H1 (cell line): ENCODE measurements around the gene TBX15. TPM values are rescaled to one million over a fixed set of nuclear protein-coding genes. Genes with fewer than 3 reads are reported as not detected.

ENCODE experiments used
- CTCF ChIA-PET: fragments of 300-600 bp; sonication (Branson Sonifier 250); formaldehyde crosslinking; loops from one replicate; lab custom pipeline; 2021; ENCODE audit not compliant: partially characterized antibody; lab: Charles Lee
- POLR2A ChIA-PET: fragments of 300-600 bp; sonication (Branson Sonifier 250); formaldehyde crosslinking; loops from one replicate; lab custom pipeline; 2021; ENCODE audit warnings: inconsistent platforms; ENCODE audit not compliant: partially characterized antibody; lab: Charles Lee
- DNase-seq, 2 experiments: peaks; one replicate each; pipeline versions ENCODE4 v3.0.0 to v3.0.0-alpha.2; 2010 to 2022; ENCODE audit warnings: low spot score in 2 of 2, low read depth in 1 of 2, mixed read lengths in 1 of 2
- FAIRE-seq: peaks from 2 replicates; lab custom pipeline; 2011; peaks lifted over from hg19 to GRCh38; lab: Jason Lieb, UNC
- H2AFZ ChIP-seq: 2 replicates; pipeline ENCODE4 v1.8.1; 2012; ENCODE audit warnings: low read length, inconsistent platforms
- H2AK5ac ChIP-seq: 2 replicates; pipeline ENCODE4 v1.6.1; 2013; ENCODE audit warnings: low read depth, low read length
- H2BK120ac ChIP-seq: replicated peaks from 2 replicates; pipeline ENCODE3; 2013; ENCODE audit warnings: low read depth, low read length, inconsistent platforms
- H2BK12ac ChIP-seq: 2 replicates; pipeline ENCODE4 v1.6.1; 2013; ENCODE audit warnings: low read depth, low read length
- H2BK15ac ChIP-seq: 2 replicates; pipeline ENCODE4 v1.6.1; 2013; ENCODE audit warnings: low read length
- H2BK20ac ChIP-seq: 2 replicates; pipeline ENCODE4 v1.6.1; 2013; ENCODE audit warnings: low read length
- H2BK5ac ChIP-seq: 2 replicates; pipeline ENCODE4 v1.6.1; 2013; ENCODE audit warnings: low read depth, low read length
- H3K14ac ChIP-seq: 2 replicates; pipeline ENCODE4 v1.6.1; 2013; ENCODE audit warnings: inconsistent platforms; ENCODE audit not compliant: insufficient read length
- H3K18ac ChIP-seq: 2 replicates; pipeline ENCODE4 v1.6.1; 2013; ENCODE audit warnings: low read length; ENCODE audit errors: extremely low read depth
- H3K23ac ChIP-seq: 2 replicates; pipeline ENCODE4 v1.6.1; 2013; ENCODE audit warnings: inconsistent platforms; ENCODE audit not compliant: insufficient read length
- H3K23me2 ChIP-seq: 2 replicates; pipeline ENCODE4 v1.6.1; 2013; ENCODE audit warnings: low read depth, low read length
- H3K27ac ChIP-seq: 2 replicates; pipeline ENCODE4 v1.6.1; 2011; ENCODE audit warnings: low read depth, low read length, inconsistent platforms
- H3K27me3 ChIP-seq, 4 experiments: replicated peaks in 1 of 4; 1 replicate in 1 of 4; 2 replicates in 3 of 4; pipeline versions ENCODE4 v1.6.1 to v1.8.1; 2011 to 2013; ENCODE audit warnings: low read length in 3 of 4, mild to moderate bottlenecking in 3 of 4, inconsistent platforms in 2 of 4, mixed read lengths in 2 of 4, moderate library complexity in 1 of 4; ENCODE audit not compliant: control insufficient read depth in 3 of 4, insufficient read depth in 3 of 4; ENCODE audit errors: extremely low read depth in 1 of 4
- H3K36me3 ChIP-seq, 4 experiments: 2 replicates each; pipeline versions ENCODE4 v1.6.1 to v1.8.1; 2011 to 2013; ENCODE audit warnings: mild to moderate bottlenecking in 4 of 4, low read length in 3 of 4, moderate library complexity in 2 of 4, control low read depth in 1 of 4, inconsistent platforms in 1 of 4; ENCODE audit not compliant: insufficient read depth in 4 of 4, control insufficient read depth in 2 of 4
- H3K4ac ChIP-seq: replicated peaks from 2 replicates; pipeline ENCODE3; 2013; ENCODE audit warnings: low read length, low read depth, mixed read lengths, inconsistent platforms; ENCODE audit not compliant: insufficient read length
- H3K4me1 ChIP-seq, 4 experiments: replicated peaks in 1 of 4; 1 replicate in 1 of 4; 2 replicates in 3 of 4; pipeline versions ENCODE4 v1.6.1 to v1.8.1; 2011 to 2013; ENCODE audit warnings: low read length in 3 of 4, inconsistent platforms in 2 of 4, mixed read lengths in 1 of 4; ENCODE audit not compliant: insufficient read depth in 4 of 4, control insufficient read depth in 3 of 4
- H3K4me2 ChIP-seq, 2 experiments: 2 replicates each; pipeline versions ENCODE4 v1.6.1 to v1.8.1; 2011 to 2013; ENCODE audit warnings: low read depth in 2 of 2, low read length in 2 of 2, control low read depth in 1 of 2, inconsistent platforms in 1 of 2, mild to moderate bottlenecking in 1 of 2; ENCODE audit not compliant: insufficient read depth in 1 of 2
- H3K4me3 ChIP-seq, 4 experiments: fragments of 200-600, 300-600 bp in 1 of 4; sonication (generic), shearing (Covaris generic), sonication (Bioruptor Twin) in 1 of 4; 2 replicates each; pipeline versions ENCODE4 v1.5.1 to v1.8.1; 2011 to 2016; ENCODE audit warnings: low read length in 4 of 4, low read depth in 3 of 4, control low read depth in 2 of 4, inconsistent platforms in 2 of 4, mild to moderate bottlenecking in 2 of 4, mixed read lengths in 1 of 4, moderate library complexity in 1 of 4; ENCODE audit not compliant: insufficient read depth in 2 of 4; ENCODE audit errors: extremely low read depth in 1 of 4
- H3K56ac ChIP-seq: replicated peaks from 2 replicates; pipeline ENCODE3; 2013; ENCODE audit warnings: low read depth, mild to moderate bottlenecking, mixed read lengths, low read length, inconsistent platforms; ENCODE audit not compliant: insufficient read length
- H3K79me1 ChIP-seq: 2 replicates; pipeline ENCODE4 v1.6.1; 2013; ENCODE audit warnings: low read depth, low read length, control low read depth
- H3K79me2 ChIP-seq, 2 experiments: 2 replicates each; pipeline versions ENCODE4 v1.6.1 to v1.8.1; 2012 to 2013; ENCODE audit warnings: low read length in 2 of 2, mild to moderate bottlenecking in 2 of 2, inconsistent platforms in 1 of 2; ENCODE audit not compliant: insufficient read depth in 2 of 2, control insufficient read depth in 1 of 2
- H3K9ac ChIP-seq, 4 experiments: replicated peaks in 1 of 4; 1 replicate in 1 of 4; 2 replicates in 3 of 4; pipeline versions ENCODE4 v1.6.1 to v1.8.1; 2011 to 2013; ENCODE audit warnings: low read depth in 3 of 4, low read length in 3 of 4, control low read depth in 2 of 4, mild to moderate bottlenecking in 2 of 4, moderate library complexity in 2 of 4, inconsistent platforms in 1 of 4; ENCODE audit errors: extremely low read depth in 1 of 4
- H3K9me3 ChIP-seq, 2 experiments: 2 replicates each; pipeline versions ENCODE4 v1.6.1 to v1.8.1; 2012 to 2013; ENCODE audit warnings: mild to moderate bottlenecking in 2 of 2, moderate library complexity in 2 of 2, control low read depth in 1 of 2, inconsistent platforms in 1 of 2, low read depth in 1 of 2, low read length in 1 of 2, mixed read lengths in 1 of 2; ENCODE audit not compliant: insufficient read depth in 2 of 2
- H4K20me1 ChIP-seq, 2 experiments: replicated peaks in 1 of 2; 2 replicates each; pipeline versions ENCODE3 to v1.8.1; 2011 to 2013; ENCODE audit warnings: inconsistent platforms in 2 of 2, low read length in 2 of 2, mild to moderate bottlenecking in 1 of 2; ENCODE audit not compliant: insufficient read depth in 2 of 2, control insufficient read depth in 1 of 2
- H4K5ac ChIP-seq: 2 replicates; pipeline ENCODE4 v1.6.1; 2013; ENCODE audit warnings: low read length, low read depth, mixed read lengths, inconsistent platforms; ENCODE audit not compliant: insufficient read length
- H4K8ac ChIP-seq: 2 replicates; pipeline ENCODE4 v1.8.0; 2013; ENCODE audit warnings: mild to moderate bottlenecking, moderate library complexity, low read length, inconsistent platforms; ENCODE audit not compliant: insufficient read depth; ENCODE audit errors: extremely low read depth
- H4K91ac ChIP-seq: replicated peaks from 2 replicates; pipeline ENCODE3; 2013; ENCODE audit warnings: low read length, mixed read lengths, inconsistent platforms; ENCODE audit not compliant: insufficient read length
- CBX8 ChIP-seq: fragments of 300-800, 300-1000 bp; sonication (generic); IDR thresholded peaks from 2 replicates; pipeline ENCODE4 v1.7.1; 2016; ENCODE audit warnings: low read depth, low read length, borderline replicate concordance
- GABPA ChIP-seq: IDR thresholded peaks from 2 replicates; pipeline ENCODE4 v1.6.1; 2011; ENCODE audit warnings: mild to moderate bottlenecking, low read length, moderate library complexity, borderline replicate concordance; ENCODE audit not compliant: insufficient read depth
- JUND ChIP-seq: IDR thresholded peaks from 2 replicates; pipeline ENCODE4 v1.6.1; 2011; ENCODE audit warnings: mild to moderate bottlenecking, improper control_type of control experiment, low read length
- NRF1 ChIP-seq: IDR thresholded peaks from 2 replicates; pipeline ENCODE4 v1.6.1; 2011; ENCODE audit warnings: mild to moderate bottlenecking, low read depth, low read length, improper control_type of control experiment
- RNF2 ChIP-seq: fragments of 200-900, 300-1000 bp; sonication (generic); IDR thresholded peaks from 2 replicates; pipeline ENCODE4 v1.7.1; 2016; ENCODE audit warnings: borderline replicate concordance, low read depth, mild to moderate bottlenecking, antibody characterized with exemption, low read length; ENCODE audit not compliant: poor library complexity, severe bottlenecking; ENCODE audit errors: missing control alignments
- WGBS, 2 experiments: shearing (Covaris generic) in 1 of 2; methylation state at CpG; one replicate each; pipeline versions ENCODE4 v1.1.6 to v1.1.7; 2013 to 2015; ENCODE audit warnings: low lambda C conversion rate in 2 of 2, mixed read lengths in 2 of 2, inconsistent platforms in 1 of 2, low coverage in 1 of 2, missing lambda C conversion rate in 1 of 2; ENCODE audit not compliant: insufficient replicate concordance in 2 of 2, insufficient coverage in 1 of 2, insufficient read length in 1 of 2; ENCODE audit errors: extremely low coverage in 1 of 2, missing lambda C conversion rate in 1 of 2; 5-methylcytosine and 5-hydroxymethylcytosine counted together
- polyA plus RNA-seq, 7 experiments: library from polyadenylated mRNA; depleted of rRNA in 3 of 7; stranded (reverse) in 5 of 7; unstranded in 2 of 7; fragments of >200 nt in 5 of 7; fragments of 200-250 nt in 2 of 7; gene quantifications; 1 replicate in 5 of 7; 2 replicates in 1 of 7; 4 replicates in 1 of 7; pipeline versions ENCODE4 v1.2.1 to v1.2.3, GENCODE V29; 2011 to 2013; ENCODE audit warnings: missing spikeins in 2 of 7, mixed read lengths in 2 of 7
- total RNA-seq: library from RNA; stranded (reverse); fragmentation: NEBNext Ultra II Directional; extraction: Animal tissue kit (Norgen Biotek cat#: 25700); gene quantifications from 2 replicates; pipeline ENCODE4 v1.2.1, GENCODE V29; 2021
- TF ChIP-seq, protein P1 (sequence below): IDR thresholded peaks from 2 replicates; pipeline ENCODE4 v1.6.1; 2011; ENCODE audit warnings: low read length, improper control_type of control experiment

TBX15 gene
- total and polyA plus RNA-seq, 2 of the 8 experiments (the other 6 are each of a cell fraction or from before 2014, with no cell fraction given): 0.14 to 0.24 TPM

DNA sequence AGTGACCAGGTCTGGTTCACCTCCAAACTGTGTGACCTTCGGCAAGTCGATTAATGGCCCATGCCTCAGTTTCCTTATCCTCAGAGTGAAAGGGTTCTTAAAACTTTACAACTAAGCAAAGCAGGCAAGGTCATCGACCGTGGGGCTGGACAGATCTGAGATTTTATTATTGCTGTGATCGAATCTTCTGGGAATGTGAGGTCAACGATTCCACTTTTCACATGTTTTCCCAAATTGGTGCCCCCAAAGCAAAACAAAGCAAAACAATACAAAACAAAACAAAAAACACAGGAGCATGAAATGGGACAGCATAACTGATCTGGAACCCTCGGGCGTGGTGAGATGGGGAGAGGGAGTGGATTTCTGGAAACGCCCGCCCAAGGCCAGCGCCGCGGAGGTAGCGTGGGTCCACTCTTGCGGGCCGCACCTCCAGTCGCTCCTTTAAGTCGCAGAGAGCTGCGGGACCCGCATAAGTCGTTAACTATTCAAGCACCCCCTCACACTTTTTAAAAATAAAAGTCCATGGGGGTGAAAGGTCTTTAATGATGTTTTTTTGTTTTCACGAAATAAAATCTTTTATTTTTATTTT, 4.2 kb upstream of the TBX15 start:
- Histone ChIP-seq H2BK20ac (peak overlapping the region; percentile 1; the same call in 1 of the 2 replicates), H3K27me3 (peaks cover 87 to 100% (median 100%) of the 10 kb centered on the region in 4 experiments), H3K4me1 (peaks cover 13 to 43% (median 20%) of the 10 kb centered on the region in 4 experiments), H4K91ac (no peak overlapping the region), H3K27ac (no peak overlapping the region), H2BK120ac (no peak overlapping the region), H4K5ac (no peak overlapping the region), H3K23ac (no peak overlapping the region), H3K18ac (peak overlapping the region; percentile 15; the same call in 1 of the 2 replicates), H3K79me1 (no peaks in the 10 kb centered on the region), H2BK15ac (no peak overlapping the region), H3K9me3 (no peaks in the 10 kb centered on the region), H3K4me3 (peak overlapping the region in 1 of 4 experiments; percentile 51; a peak in 2 of 8 replicates), H4K8ac (no peak overlapping the region), H2BK5ac (no peak overlapping the region), H3K4ac (no peak overlapping the region), H3K14ac (no peak overlapping the region), H2BK12ac (no peak overlapping the region), H2AK5ac (0 out of 2 replicates have a peak overlapping the region, but pooled peaks have one; percentile 25)
- no peak for FAIRE-seq
- WGBS, 2 experiments: 14% methylated on average over 22 of the region's 22 CpGs; no CpG with 5 or more reads in 1 of the 2 experiments
- TF ChIP-seq, protein P1, sequence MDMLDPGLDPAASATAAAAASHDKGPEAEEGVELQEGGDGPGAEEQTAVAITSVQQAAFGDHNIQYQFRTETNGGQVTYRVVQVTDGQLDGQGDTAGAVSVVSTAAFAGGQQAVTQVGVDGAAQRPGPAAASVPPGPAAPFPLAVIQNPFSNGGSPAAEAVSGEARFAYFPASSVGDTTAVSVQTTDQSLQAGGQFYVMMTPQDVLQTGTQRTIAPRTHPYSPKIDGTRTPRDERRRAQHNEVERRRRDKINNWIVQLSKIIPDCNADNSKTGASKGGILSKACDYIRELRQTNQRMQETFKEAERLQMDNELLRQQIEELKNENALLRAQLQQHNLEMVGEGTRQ: no peak
- TF ChIP-seq JUND: no peak
- no peak for TF ChIP-seq GABPA
- TF ChIP-seq CBX8: peak; percentile 52; the same call in 1 of the 2 replicates
- no peak for TF ChIP-seq NRF1
- TF ChIP-seq RNF2: peak; percentile 40
- TF ChIP-seq, all 59 proteins: peak for 2
- no peak overlapping the region for H2AFZ ChIP-seq
- peak overlapping the region; percentile 62 to 67 for H3K4me2 ChIP-seq
- no peak overlapping the region for H3K56ac ChIP-seq
- no peak for DNase-seq
- ChIA-PET CTCF (interaction anchor here (0.5 to 3.4 kb wide), 3 partner anchors 12 to 420 kb away, joined by 3 to 35 read pairs (median 7); no protein-coding TSS in a partner anchor), POLR2A (interaction anchor here (1.1 to 1.5 kb wide), 2 partner anchors 12 to 149 kb away, joined by 3 to 4 read pairs; partner anchors contain the start of gene WARS2)
- peaks cover 4% of the 10 kb centered on the region; the same call in 1 of the 2 replicates for H3K23me2 ChIP-seq
- peaks cover 4 to 12% of the 10 kb centered on the region in 2 experiments for H4K20me1 ChIP-seq
- no peak overlapping the region for H3K9ac ChIP-seq
- no peaks in the 10 kb centered on the region for H3K36me3 ChIP-seq
- no peaks in the 10 kb centered on the region for H3K79me2 ChIP-seq
